ENCODE data around the gene ABL1.

The ABL1 gene

DNA sequence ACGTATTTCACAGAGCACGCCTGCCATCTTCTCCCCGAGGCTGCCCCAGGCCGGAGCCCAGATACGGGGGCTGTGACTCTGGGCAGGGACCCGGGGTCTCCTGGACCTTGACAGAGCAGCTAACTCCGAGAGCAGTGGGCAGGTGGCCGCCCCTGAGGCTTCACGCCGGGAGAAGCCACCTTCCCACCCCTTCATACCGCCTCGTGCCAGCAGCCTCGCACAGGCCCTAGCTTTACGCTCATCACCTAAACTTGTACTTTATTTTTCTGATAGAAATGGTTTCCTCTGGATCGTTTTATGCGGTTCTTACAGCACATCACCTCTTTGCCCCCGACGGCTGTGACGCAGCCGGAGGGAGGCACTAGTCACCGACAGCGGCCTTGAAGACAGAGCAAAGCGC is 51.9 kb downstream of the ABL1 start:
- TF ChIP-seq SIN3A (IDR thresholded peaks at IDR 0.05; ENCODE audit: borderline replicate concordance, insufficient read depth, low read length) = no peak
- TF ChIP-seq FOXP2 (optimal IDR thresholded peaks at IDR 0.05; ENCODE audit: borderline replicate concordance, extremely low read depth, extremely low read length, insufficient read depth) = no peak
- TF ChIP-seq REST (IDR thresholded peaks at IDR 0.05; ENCODE audit: insufficient read depth in 1 of 2, low read depth in 2 of 2, low read length in 2 of 2) = no peak
- TF ChIP-seq POLR2AphosphoS5 (IDR thresholded peaks at IDR 0.05; ENCODE audit: low read depth, low read length) = no peak
- TF ChIP-seq TAF1 (IDR thresholded peaks at IDR 0.05; ENCODE audit: borderline replicate concordance, insufficient read depth, low read length) = no peak

- TF ChIP-seq FOXP2 (optimal IDR thresholded peaks at IDR 0.05; ENCODE audit: borderline replicate concordance, extremely low read depth, extremely low read length, insufficient read depth) (no peak), SIN3A (IDR thresholded peaks at IDR 0.05; ENCODE audit: borderline replicate concordance, insufficient read depth, low read length) (no peak), TAF1 (IDR thresholded peaks at IDR 0.05; ENCODE audit: borderline replicate concordance, insufficient read depth, low read length) (no peak), POLR2AphosphoS5 (IDR thresholded peaks at IDR 0.05; ENCODE audit: low read depth, low read length) (no peak), REST (IDR thresholded peaks at IDR 0.05; ENCODE audit: insufficient read depth in 1 of 2, low read depth in 2 of 2, low read length in 2 of 2) (no peak)
These were observed 52.6 kb downstream of the ABL1 start for GRCh38 chr9:130887494-130888144.

DNA sequence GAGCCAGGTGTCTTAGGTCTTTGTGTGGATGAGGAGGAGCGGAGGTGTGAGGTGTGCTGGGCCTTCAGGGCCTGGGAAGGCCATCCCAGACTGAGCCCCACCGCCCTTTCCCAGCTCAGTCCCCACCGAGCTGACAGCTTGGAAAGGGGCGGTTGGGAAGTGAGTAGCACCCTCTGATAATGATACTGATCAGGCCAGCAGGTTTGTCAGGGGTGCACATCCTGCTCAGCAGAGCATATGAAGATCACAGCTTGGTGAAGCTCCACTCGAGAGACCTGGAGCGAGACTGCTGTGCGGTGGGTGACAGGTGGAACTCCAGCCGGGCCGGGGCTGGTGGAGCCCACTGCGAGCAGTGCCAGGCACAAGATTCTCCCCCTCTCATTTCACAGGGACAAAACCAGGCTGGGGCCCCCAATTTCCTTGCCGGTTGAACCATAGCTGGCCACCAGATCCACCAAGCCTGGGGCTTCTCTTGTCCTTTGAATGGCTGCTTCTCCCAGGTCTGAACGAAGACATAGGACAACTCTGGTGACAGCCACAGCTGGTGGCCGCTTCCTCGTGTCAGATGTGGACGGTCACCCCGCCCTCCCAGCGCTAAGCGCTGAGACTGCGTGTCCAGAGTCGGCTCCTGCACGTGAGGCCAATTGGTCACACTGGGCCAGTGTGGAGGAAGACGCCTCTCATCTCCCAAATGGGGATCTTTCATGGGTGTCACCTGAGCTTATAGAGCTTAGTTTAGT is 53.3 kb downstream of the ABL1 start:
- TF ChIP-seq REST (IDR thresholded peaks at IDR 0.05; ENCODE audit: insufficient read depth in 1 of 2, low read depth in 2 of 2, low read length in 2 of 2) (no peak), POLR2AphosphoS5 (IDR thresholded peaks at IDR 0.05; ENCODE audit: low read depth, low read length) (no peak), SIN3A (IDR thresholded peaks at IDR 0.05; ENCODE audit: borderline replicate concordance, insufficient read depth, low read length) (no peak), TAF1 (IDR thresholded peaks at IDR 0.05; ENCODE audit: borderline replicate concordance, insufficient read depth, low read length) (no peak), FOXP2 (optimal IDR thresholded peaks at IDR 0.05; ENCODE audit: borderline replicate concordance, extremely low read depth, extremely low read length, insufficient read depth) (no peak)

- no peak for TF ChIP-seq POLR2AphosphoS5 (IDR thresholded peaks at IDR 0.05; ENCODE audit: low read depth, low read length)
- TF ChIP-seq FOXP2 (optimal IDR thresholded peaks at IDR 0.05; ENCODE audit: borderline replicate concordance, extremely low read depth, extremely low read length, insufficient read depth) = no peak
- TF ChIP-seq TAF1 (IDR thresholded peaks at IDR 0.05; ENCODE audit: borderline replicate concordance, insufficient read depth, low read length) = no peak
- no peak for TF ChIP-seq REST (IDR thresholded peaks at IDR 0.05; ENCODE audit: insufficient read depth in 1 of 2, low read depth in 2 of 2, low read length in 2 of 2)
- TF ChIP-seq SIN3A (IDR thresholded peaks at IDR 0.05; ENCODE audit: borderline replicate concordance, insufficient read depth, low read length) = no peak
These were observed 55.1 kb downstream of the ABL1 start for GRCh38 chr9:130890124-130890523.

Measured in PFSK-1 (cell line).